ENCODE data around the gene PSORS1C1.
A peak's percentile ranks its signal among the peaks of the same experiment; 100 is the strongest.

Gene PSORS1C1

GRCh38 chr6:31128093-31128676, 13.6 kb downstream of the PSORS1C1 start:
- DNase-seq: peak; percentile 53

- DNase-seq: no peak
Measured at GRCh38 chr6:31129130-31129529, 14.5 kb downstream of the PSORS1C1 start.

- no peak for DNase-seq
Measured at GRCh38 chr6:31130751-31131150, 16.2 kb downstream of the PSORS1C1 start.

- no peak for DNase-seq
Measured at GRCh38 chr6:31131595-31131994, 17.0 kb downstream of the PSORS1C1 start.

GRCh38 chr6:31132806-31133205, 18.2 kb downstream of the PSORS1C1 start:
- no peak for DNase-seq

- DNase-seq: no peak
Measured at GRCh38 chr6:31135710-31136109, 21.1 kb downstream of the PSORS1C1 start.

GRCh38 chr6:31138982-31139381, 24.4 kb downstream of the PSORS1C1 start, which contains the start of gene PSORS1C2:
Gene PSORS1C2, minus strand, starts transcription at chr6:31139066. Its CDS starts 40 bp downstream, at chr6:31139026.
- no peak for DNase-seq

- no peak for DNase-seq
Measured at GRCh38 chr6:31139599-31139998, 25.0 kb downstream of the PSORS1C1 start.

- DNase-seq: no peak
Measured at GRCh38 chr6:31140643-31141042, 26.0 kb downstream of the PSORS1C1 start.

GRCh38 chr6:31142361-31142761, 27.8 kb downstream of the PSORS1C1 start:
- DNase-seq: no peak

- no peak for DNase-seq
Measured at GRCh38 chr6:31143148-31143547, 28.5 kb downstream of the PSORS1C1 start.

- no peak for DNase-seq
Measured at GRCh38 chr6:31144296-31144969, 29.8 kb downstream of the PSORS1C1 start.

GRCh38 chr6:31144970-31145340, 30.4 kb downstream of the PSORS1C1 start:
- no peak for DNase-seq

GRCh38 chr6:31145386-31145785, 30.8 kb downstream of the PSORS1C1 start:
- no peak for DNase-seq

- DNase-seq: no peak
Measured at GRCh38 chr6:31149827-31150447, 35.3 kb downstream of the PSORS1C1 start.

GRCh38 chr6:31152781-31153180, 38.2 kb downstream of the PSORS1C1 start:
- DNase-seq: no peak

- no peak for DNase-seq
Measured at GRCh38 chr6:31154436-31154835, 39.8 kb downstream of the PSORS1C1 start.

GRCh38 chr6:31156641-31157040, 42.0 kb downstream of the PSORS1C1 start:
- DNase-seq: no peak

GRCh38 chr6:31157513-31158139, 43.0 kb downstream of the PSORS1C1 start, which contains the start of gene CCHCR1:
Gene CCHCR1, minus strand, starts transcription at chr6:31157802. Its CDS starts 202 bp downstream, at chr6:31157600.
- DNase-seq: no peak

GRCh38 chr6:31158140-31158862, 43.7 kb downstream of the PSORS1C1 start, which contains the start of gene TCF19:
Gene TCF19, plus strand, starts transcription at chr6:31158589. Its CDS starts 881 bp downstream, at chr6:31159470.
- peak; percentile 99 for DNase-seq

GRCh38 chr6:31158863-31159855, 44.6 kb downstream of the PSORS1C1 start:
- DNase-seq: no peak

Measured in central memory CD4-positive, alpha-beta T cell (primary cell).